ENCODE data around the gene PTPN4. TPM values are rescaled to one million over a fixed set of nuclear protein-coding genes. Genes with fewer than 3 reads are reported as not detected.

PTPN4 gene
- total RNA-seq, 2 experiments from 2014 or later, result 49.3 to 50.6 TPM

Other genes starting within 250 kb of the PTPN4 start
- not detected in 2 replicates for gene SCTR, start 235.4 kb upstream of the PTPN4 start, total RNA-seq (2014; rRNA removed; shearing (Covaris generic))
- not detected in 2 replicates for gene SCTR, start 235.4 kb upstream of the PTPN4 start, total RNA-seq (2022)
- not detected in 2 replicates for gene CFAP221, start 215.5 kb upstream of the PTPN4 start, total RNA-seq (2014; rRNA removed; shearing (Covaris generic))
- not detected in 2 replicates for gene CFAP221, start 215.5 kb upstream of the PTPN4 start, total RNA-seq (2022)
- gene TMEM177, start 80.7 kb upstream of the PTPN4 start, total RNA-seq (2014; rRNA removed; shearing (Covaris generic)), result 31.8 and 36.7 TPM in 2 replicates
- gene TMEM177, start 80.7 kb upstream of the PTPN4 start, total RNA-seq (2022), result 24.2 and 28.8 TPM in 2 replicates

Measured in OCI-LY7 (cell line).